Activated T-helper 2 cell treated with anti-CD3 and anti-CD28 coated beads, Interferon-gamma antibody, Interleukin-2, Interleukin-4, amounts not matched to agents 10 μg/mL and 5 μg/mL and 100 μg/mL, durations not matched to agents 14 hours and 24 hours and 36 hours (primary cell): ENCODE data around the gene OR8B12. TPM values are rescaled to one million over a fixed set of nuclear protein-coding genes. Genes with fewer than 3 reads are reported as not detected.

Source experiments
- DNase-seq: peaks from one replicate; pipeline ENCODE4 v3.0.0; 2021; ENCODE audit warnings: low spot score
- H3K27ac Mint-ChIP-seq: one replicate; pipeline ENCODE4 v1.8.0; 2021; ENCODE audit warnings: mixed read lengths
- H3K27me3 Mint-ChIP-seq: one replicate; pipeline ENCODE4 v1.8.0; 2021; ENCODE audit warnings: low read depth, mixed read lengths
- H3K36me3 Mint-ChIP-seq: one replicate; pipeline ENCODE4 v1.8.0; 2021; ENCODE audit warnings: low read depth, mixed read lengths
- H3K4me1 Mint-ChIP-seq: one replicate; pipeline ENCODE4 v1.8.0; 2021; ENCODE audit warnings: low read depth, mixed read lengths
- H3K4me3 Mint-ChIP-seq: one replicate; pipeline ENCODE4 v1.8.0; 2021; ENCODE audit warnings: low read depth, mild to moderate bottlenecking, moderate library complexity, mixed read lengths
- H3K9me3 Mint-ChIP-seq: one replicate; pipeline ENCODE4 v1.8.0; 2021; ENCODE audit warnings: mixed read lengths
- intact Hi-C: fragments of 100-400 bp; cut with micrococcal nuclease; formaldehyde crosslinking; loops from one replicate; pipeline ENCODE4 v1.15.1; 2023
- total RNA-seq: library from RNA; stranded (reverse); gene quantifications from 2 replicates; pipeline ENCODE4 v1.2.3, GENCODE V29; 2022

Gene OR8B12
- total RNA-seq: not detected in 2 replicates

DNA sequence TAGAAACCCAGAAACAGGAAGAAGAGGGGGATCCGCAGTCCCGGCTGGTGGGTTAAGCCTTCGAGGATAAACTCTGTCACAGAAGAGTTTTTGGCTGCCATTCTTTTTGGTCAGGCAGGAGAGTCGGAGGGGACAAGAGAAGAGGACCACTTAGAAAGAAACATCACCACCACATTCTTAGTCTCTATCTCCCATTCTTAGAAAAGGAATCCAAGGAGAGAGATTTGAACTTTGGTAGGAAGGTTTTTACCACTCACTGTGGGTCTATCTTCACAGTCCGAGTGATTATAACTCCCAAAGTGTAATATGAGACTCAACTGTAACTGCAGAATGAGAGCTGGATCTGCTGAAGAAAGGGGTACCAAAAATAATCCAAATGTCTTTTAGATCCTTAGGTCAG, at the start of gene OR8B12:
OR8B12 (minus strand) TSS at position 101 of the 400 bp plus-strand sequence; CDS start at position 101, 0 bp downstream.
- intact Hi-C loops: no loop called here
- H3K4me1 Mint-ChIP-seq: peaks cover 1% of the 10 kb centered on the region
- H3K27me3 Mint-ChIP-seq: peaks cover 3% of the 10 kb centered on the region
- no peaks in the 10 kb centered on the region for H3K9me3 Mint-ChIP-seq
- no peak within 1 kb of the TSS for H3K27ac Mint-ChIP-seq
- H3K36me3 Mint-ChIP-seq: no peaks in the 10 kb centered on the region
- no peak within 1 kb of the TSS for H3K4me3 Mint-ChIP-seq
- DNase-seq: no peak

GRCh38 chr11:124592627-124593026, 49.2 kb upstream of the OR8B12 start:
- Mint-ChIP-seq H3K27me3 (peaks cover 17% of the 10 kb centered on the region), H3K9me3 (no peaks in the 10 kb centered on the region), H3K27ac (no peak overlapping the region), H3K36me3 (no peaks in the 10 kb centered on the region), H3K4me3 (no peak overlapping the region), H3K4me1 (no peaks in the 10 kb centered on the region)
- DNase-seq: no peak
- intact Hi-C loops: no loop called here

GRCh38 chr11:124591430-124591829, 48.0 kb upstream of the OR8B12 start:
- intact Hi-C loops: no loop called here
- H3K27ac Mint-ChIP-seq: no peak overlapping the region
- peaks cover 15% of the 10 kb centered on the region for H3K27me3 Mint-ChIP-seq
- no peaks in the 10 kb centered on the region for H3K4me1 Mint-ChIP-seq
- DNase-seq: no peak
- no peak overlapping the region for H3K4me3 Mint-ChIP-seq
- H3K36me3 Mint-ChIP-seq: no peaks in the 10 kb centered on the region
- H3K9me3 Mint-ChIP-seq: no peaks in the 10 kb centered on the region

DNA sequence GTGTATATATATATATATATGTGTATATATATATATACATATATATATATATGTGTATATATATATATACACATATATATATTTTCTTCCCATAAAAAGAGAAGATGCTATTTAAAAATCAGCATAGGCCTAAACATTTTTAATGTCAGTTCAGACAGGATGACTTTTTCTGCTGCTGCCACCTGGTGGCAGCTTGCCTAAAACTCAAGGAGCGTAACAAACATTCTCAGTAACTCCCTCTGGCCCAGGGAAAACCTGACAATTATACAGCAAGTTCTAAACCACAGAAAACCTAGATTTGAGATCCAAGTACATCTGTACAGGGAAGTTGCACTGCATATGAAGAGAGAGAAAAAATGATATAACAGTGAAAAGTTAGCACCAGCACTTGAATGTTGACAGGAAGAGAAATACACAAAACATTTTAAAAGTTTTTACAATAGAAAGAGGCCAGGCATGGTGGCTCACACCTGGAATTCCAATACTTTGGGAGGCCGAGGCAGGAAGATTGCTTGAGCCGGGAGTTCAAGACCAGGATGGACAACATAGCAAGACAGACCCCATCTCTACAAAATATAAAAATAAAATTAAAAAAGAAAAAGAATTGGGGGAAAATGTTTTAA, 42.9 kb upstream of the OR8B12 start:
- Mint-ChIP-seq H3K9me3 (no peaks in the 10 kb centered on the region), H3K36me3 (no peaks in the 10 kb centered on the region), H3K27ac (no peak overlapping the region), H3K4me1 (no peaks in the 10 kb centered on the region), H3K27me3 (peaks cover 14% of the 10 kb centered on the region), H3K4me3 (no peak overlapping the region)
- DNase-seq: no peak
- intact Hi-C loops: loop anchor here (1.0 kb wide), 3 partner anchors 170 to 515 kb away; no protein-coding TSS in a partner anchor

DNA sequence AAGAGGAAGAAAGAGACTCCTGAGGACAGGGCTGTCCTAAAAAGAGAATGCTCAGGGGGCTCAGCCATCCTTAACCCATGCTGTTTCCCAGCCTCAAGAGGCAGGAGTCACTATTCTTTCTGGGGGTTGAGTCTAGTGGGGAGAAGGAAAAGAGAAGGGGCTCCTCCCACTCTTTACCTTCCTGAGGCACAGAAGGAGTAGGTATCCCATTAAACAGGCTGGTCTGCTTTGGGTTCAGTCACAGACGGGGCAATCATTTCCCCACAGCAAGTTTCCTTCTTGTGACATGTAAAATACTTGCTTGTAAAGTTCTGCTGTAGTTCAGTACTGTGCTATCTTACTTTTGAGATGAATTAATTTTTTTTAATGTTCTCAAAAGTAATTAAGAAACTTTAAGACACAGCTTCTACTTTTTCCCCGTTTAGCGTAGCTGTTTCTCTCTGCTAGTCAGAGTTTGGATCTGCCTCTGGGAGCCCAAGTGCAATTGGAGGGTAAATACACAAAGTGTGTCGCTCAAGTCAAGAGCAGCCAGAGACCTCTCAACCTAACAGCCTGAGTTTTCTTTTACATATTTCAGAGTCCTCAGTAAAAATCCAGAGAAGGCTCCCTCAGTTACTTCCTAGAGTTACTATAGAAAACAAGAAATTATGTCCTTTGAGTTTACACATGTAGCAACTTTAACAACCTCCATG, 41.4 kb upstream of the OR8B12 start:
- DNase-seq: no peak
- Mint-ChIP-seq H3K27ac (no peak overlapping the region), H3K4me1 (no peaks in the 10 kb centered on the region)

DNA sequence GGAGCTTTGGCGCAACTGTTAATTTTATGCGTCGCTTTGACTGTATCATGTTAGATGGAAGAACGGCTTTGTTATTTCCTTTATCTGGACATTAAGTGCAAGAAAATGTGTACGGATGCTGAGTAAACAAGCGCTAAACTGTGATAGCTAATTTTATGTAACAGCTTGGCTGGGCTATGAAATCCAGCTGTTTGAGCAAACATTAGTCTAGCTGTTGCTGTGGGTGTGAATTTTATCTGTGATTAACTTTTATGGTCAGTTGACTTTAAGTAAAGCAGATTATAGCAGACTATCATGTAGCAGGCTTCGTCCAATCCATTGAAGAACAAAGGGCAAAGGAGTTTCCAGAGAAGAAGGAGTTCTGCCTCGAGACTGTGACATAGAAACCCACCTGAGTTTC, 40.3 kb upstream of the OR8B12 start:
- Mint-ChIP-seq H3K9me3 (no peaks in the 10 kb centered on the region), H3K4me3 (no peak overlapping the region), H3K27me3 (peaks cover 17% of the 10 kb centered on the region), H3K27ac (no peak overlapping the region), H3K36me3 (no peaks in the 10 kb centered on the region), H3K4me1 (no peaks in the 10 kb centered on the region)
- no peak for DNase-seq
- intact Hi-C loops: no loop called here

More for the DNA sequence above, 41.4 kb upstream of the OR8B12 start:
- peaks cover 17% of the 10 kb centered on the region for H3K27me3 Mint-ChIP-seq
- intact Hi-C loops: no loop called here
- no peaks in the 10 kb centered on the region for H3K9me3 Mint-ChIP-seq
- no peak overlapping the region for H3K4me3 Mint-ChIP-seq
- H3K36me3 Mint-ChIP-seq: no peaks in the 10 kb centered on the region

DNA sequence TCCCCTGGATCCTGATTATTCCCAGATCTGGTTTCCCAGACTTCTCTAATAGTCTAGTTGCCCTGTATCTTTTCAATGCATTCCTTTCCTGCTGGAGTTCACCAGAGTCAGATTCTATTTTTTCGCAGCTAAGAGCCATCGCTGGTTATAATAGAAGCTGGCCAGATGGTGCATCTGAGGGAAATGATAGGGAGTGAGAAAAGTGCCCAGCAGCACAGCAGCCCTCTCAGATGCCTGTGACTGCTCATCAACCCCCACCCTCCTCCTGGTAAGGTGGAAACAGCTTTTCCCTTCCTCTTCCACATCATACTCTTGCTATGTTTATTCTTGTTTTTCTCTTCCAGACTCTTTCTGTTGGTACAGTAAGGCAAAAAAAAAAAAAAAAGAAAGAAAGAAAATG, 39.1 kb upstream of the OR8B12 start:
- Mint-ChIP-seq H3K4me3 (no peak overlapping the region), H3K4me1 (no peaks in the 10 kb centered on the region), H3K9me3 (no peaks in the 10 kb centered on the region), H3K27ac (no peak overlapping the region), H3K36me3 (no peaks in the 10 kb centered on the region), H3K27me3 (peaks cover 14% of the 10 kb centered on the region)
- intact Hi-C loops: no loop called here
- DNase-seq: no peak

GRCh38 chr11:124581817-124582216, 38.4 kb upstream of the OR8B12 start:
- H3K4me1 Mint-ChIP-seq: no peaks in the 10 kb centered on the region
- no peak for DNase-seq
- H3K4me3 Mint-ChIP-seq: no peak overlapping the region
- peaks cover 8% of the 10 kb centered on the region for H3K27me3 Mint-ChIP-seq
- H3K27ac Mint-ChIP-seq: no peak overlapping the region
- H3K36me3 Mint-ChIP-seq: no peaks in the 10 kb centered on the region
- intact Hi-C loops: no loop called here
- H3K9me3 Mint-ChIP-seq: no peaks in the 10 kb centered on the region

- H3K27me3 Mint-ChIP-seq: peaks cover 6% of the 10 kb centered on the region
- intact Hi-C loops: no loop called here
- DNase-seq: no peak
- H3K36me3 Mint-ChIP-seq: no peaks in the 10 kb centered on the region
- H3K9me3 Mint-ChIP-seq: no peaks in the 10 kb centered on the region
- no peak overlapping the region for H3K4me3 Mint-ChIP-seq
- H3K27ac Mint-ChIP-seq: no peak overlapping the region
- no peaks in the 10 kb centered on the region for H3K4me1 Mint-ChIP-seq
These were observed 35.3 kb upstream of the OR8B12 start for GRCh38 chr11:124578761-124579160.

GRCh38 chr11:124577716-124578427, 34.4 kb upstream of the OR8B12 start:
- DNase-seq: no peak
- intact Hi-C loops: no loop called here
- H3K4me1 Mint-ChIP-seq: no peaks in the 10 kb centered on the region
- no peaks in the 10 kb centered on the region for H3K9me3 Mint-ChIP-seq
- no peak overlapping the region for H3K4me3 Mint-ChIP-seq
- H3K27me3 Mint-ChIP-seq: peaks cover 6% of the 10 kb centered on the region
- no peaks in the 10 kb centered on the region for H3K36me3 Mint-ChIP-seq
- H3K27ac Mint-ChIP-seq: no peak overlapping the region

GRCh38 chr11:124570160-124570559, 26.7 kb upstream of the OR8B12 start:
- Mint-ChIP-seq H3K9me3 (no peaks in the 10 kb centered on the region), H3K27ac (no peak overlapping the region), H3K4me3 (no peak overlapping the region), H3K4me1 (no peaks in the 10 kb centered on the region), H3K27me3 (peaks cover 9% of the 10 kb centered on the region), H3K36me3 (no peaks in the 10 kb centered on the region)
- no peak for DNase-seq
- intact Hi-C loops: no loop called here

DNA sequence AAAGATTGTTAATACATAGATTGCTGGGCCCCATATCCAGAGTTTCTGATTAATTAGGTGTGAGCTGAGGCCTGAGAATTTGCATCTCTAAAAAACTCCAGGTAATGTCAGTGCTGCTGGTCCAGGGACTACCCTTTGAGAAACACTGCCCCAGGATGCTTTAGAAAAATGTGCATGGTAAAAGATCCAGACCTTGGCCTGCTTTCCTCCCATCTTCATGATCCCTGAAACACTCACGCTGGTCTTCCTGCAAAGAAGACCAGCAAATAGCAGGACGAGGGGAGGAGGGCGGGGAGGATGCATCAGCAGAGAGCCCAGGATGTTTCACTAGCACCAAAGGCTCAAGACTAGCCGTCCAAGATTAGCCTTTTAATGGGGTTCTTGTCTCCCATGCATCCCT, 26.2 kb upstream of the OR8B12 start, which contains the start of gene OR8A1:
OR8A1 (plus strand) TSS at position 301 of the 400 bp plus-strand sequence. CDS start 123 bp downstream, outside the sequence.
- no peak within 1 kb of the TSS for H3K27ac Mint-ChIP-seq
- no peaks in the 10 kb centered on the region for H3K36me3 Mint-ChIP-seq
- peaks cover 9% of the 10 kb centered on the region for H3K27me3 Mint-ChIP-seq
- no peaks in the 10 kb centered on the region for H3K9me3 Mint-ChIP-seq
- intact Hi-C loops: no loop called here
- H3K4me3 Mint-ChIP-seq: no peak within 1 kb of the TSS
- H3K4me1 Mint-ChIP-seq: no peaks in the 10 kb centered on the region
- DNase-seq: no peak

GRCh38 chr11:124556828-124557227, 13.4 kb upstream of the OR8B12 start:
- intact Hi-C loops: no loop called here
- Mint-ChIP-seq H3K9me3 (no peaks in the 10 kb centered on the region), H3K4me3 (no peak overlapping the region), H3K27me3 (no peaks in the 10 kb centered on the region), H3K27ac (no peak overlapping the region), H3K4me1 (no peaks in the 10 kb centered on the region), H3K36me3 (no peaks in the 10 kb centered on the region)
- DNase-seq: no peak
